GM18868 (cell line): ENCODE data around the gene ASXL1.
"Not testable (repeated sequence)": the region's sequence is repeated elsewhere in the genome, so short reads cannot be mapped to it uniquely, and the experiment has no call there.

Experiments used
- ATAC-seq: cut with Tn5 transposase; IDR thresholded peaks from one replicate; pipeline ENCODE4 v1.9.1; 2021; ENCODE audit warnings: mild to moderate bottlenecking, moderate library complexity; ENCODE audit not compliant: unreplicated experiment

ASXL1 gene

DNA sequence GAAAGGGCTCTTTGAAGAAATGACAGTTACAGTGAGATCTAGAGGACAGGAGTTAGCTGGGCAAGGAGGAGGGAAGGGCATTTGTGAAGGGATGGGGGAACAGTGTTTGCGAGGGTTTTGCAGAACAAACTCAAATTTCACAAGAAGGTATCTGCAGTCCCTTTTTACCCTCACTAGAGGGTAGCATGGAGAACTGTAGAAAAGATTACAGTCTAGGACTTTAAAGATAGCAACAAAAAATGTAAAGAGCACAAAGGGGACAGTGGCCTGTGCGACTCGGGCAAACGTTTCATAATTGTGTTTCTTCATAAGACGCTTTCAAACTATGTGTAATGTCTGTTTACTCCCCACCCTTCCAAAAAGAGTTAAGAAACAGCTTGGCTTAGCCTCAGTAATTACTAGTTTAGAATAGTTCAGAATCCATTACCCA lies 21.2 kb upstream of the ASXL1 start:
- no peak for ATAC-seq

DNA sequence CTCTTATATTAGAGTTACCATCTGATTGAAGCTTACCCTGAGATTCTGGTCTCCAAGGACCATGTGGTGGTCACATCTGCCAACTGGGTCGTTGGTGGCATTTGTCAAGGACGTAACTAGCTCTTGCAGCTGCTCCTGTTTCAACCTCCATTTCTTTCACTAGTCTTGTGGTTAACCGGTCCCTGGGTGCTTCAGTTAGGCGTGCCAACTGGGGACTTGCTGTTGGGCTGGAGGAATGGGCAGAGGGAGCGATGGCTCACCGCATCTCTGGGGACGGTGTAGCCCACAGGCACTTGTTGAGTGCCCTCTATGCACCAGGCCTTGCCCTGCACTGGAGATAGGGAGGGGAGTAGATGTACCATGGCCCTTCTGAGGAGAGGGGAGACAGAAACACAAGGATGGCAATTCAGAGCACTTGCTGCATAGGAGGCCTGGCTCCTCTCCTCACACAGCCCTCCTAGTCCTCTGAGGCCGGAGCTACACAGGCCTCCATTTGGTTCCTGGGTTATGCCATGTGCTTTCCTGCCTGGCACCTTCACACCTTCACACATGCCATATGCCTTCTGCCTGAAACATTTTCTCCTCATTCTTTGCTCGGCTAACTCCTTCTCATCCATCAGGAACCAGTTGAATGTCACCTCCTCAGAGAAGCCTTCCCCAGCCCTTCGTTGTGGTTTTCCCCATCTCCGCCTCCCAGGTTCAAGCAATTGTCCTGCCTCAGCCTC lies 20.0 kb upstream of the ASXL1 start:
- ATAC-seq, result no peak

DNA sequence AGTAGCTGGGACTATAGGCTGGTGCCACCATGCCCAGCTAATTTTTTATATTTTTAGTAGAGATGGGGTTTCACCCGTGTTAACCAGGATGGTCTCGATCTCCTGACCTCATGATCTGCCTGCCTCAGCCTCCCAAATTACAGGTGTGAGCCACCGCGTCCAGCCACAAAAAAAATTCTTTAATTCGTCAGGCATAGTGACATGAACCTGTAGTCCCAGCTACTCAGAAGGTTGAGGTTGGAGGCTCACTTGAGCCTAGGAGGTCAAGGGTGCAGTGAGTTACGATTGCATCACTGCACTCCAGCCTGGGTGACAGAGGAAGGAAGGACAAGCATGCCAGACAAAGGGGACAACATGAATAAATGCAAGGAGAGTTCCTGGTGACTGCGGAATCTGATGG lies 19.5 kb upstream of the ASXL1 start:
- no peak for ATAC-seq

DNA sequence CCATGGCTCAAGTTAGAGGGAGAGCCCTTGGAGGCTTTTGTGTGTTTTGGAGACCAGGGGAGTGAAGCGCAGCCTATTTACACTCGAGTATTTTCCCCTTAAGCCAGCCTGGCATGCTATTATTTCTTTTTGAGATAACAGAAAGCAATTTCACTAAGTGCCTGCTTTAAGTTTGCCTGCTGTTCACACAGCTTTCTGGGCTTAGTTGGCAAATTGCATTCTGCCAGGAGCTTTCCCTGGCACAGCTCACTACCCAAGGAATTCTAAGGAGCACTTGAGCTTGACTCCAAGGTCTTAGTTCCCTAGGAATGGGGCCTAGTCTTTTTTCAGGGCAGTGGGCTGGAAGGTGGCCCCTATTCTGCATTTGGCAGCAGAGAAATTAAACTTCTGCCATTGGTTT lies 19.0 kb upstream of the ASXL1 start:
- ATAC-seq, result no peak

DNA sequence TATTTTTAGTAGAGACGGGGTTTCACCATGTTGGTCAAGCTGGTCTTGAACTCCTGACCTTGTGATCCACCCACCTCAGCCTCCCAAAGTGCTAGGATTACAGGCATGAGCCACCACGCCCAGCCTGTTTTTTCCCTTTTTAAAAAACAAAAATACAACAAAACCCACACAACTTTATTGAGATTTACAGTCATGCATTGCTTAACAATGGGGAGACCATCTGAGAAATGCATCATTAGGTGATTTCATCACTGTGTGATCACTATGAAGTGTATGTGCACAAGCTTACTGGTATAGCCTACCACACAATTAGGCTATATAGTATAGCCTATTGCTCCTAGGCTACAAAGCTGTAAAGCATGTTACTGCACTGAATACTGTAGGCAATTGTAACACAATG lies 17.1 kb upstream of the ASXL1 start:
- not testable (repeated sequence) for ATAC-seq

DNA sequence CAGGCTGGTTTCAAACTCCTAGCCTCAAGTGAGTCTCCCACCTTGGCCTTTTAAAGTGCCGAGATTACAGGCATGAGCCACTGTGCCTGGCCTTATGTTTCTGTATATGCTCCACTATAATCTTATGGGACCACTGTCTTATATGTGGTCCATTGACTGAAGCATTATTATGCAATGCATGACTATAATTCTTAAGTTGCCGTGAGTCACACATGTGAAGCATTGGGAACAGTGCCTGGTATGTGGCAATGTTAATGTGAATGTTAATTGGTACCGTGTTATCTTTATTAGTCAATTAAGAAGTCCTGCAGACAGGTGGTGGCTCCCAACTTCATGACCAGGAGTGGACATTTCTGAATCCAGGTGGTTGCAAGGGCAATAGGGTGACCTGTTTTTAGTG lies 14.7 kb upstream of the ASXL1 start:
- ATAC-seq, result no peak

DNA sequence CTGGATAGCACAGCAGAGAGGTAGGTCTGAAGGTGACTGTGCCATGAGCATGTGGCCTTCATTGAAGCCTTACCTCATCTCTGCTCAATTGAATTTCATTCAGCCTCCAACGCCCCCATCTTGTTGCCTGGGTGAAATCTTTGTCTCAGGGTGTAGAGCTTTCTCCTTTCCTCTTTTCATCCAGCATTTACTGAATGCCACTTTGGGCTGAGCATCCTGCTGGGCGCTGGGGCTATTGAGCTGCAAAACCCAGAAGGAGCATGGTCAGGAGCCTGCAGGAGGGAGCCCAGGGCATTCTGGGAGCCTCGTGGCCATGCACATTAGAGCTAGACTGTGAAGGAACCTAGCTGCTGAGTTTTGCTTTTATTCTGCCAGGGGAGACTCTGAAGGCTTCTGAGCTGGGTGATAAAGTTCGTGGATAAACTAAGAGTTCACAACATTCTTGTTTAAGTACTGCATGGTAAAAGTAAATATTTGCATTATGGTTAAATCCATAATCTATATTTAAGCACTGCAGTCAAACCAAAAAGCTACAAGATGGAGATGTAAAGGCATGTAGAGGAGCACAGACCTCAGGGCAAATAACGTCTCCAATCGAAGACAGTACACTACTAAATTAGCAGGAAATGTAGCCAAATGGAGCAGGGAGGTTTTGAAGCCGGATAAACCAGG lies 13.2 kb upstream of the ASXL1 start:
- no peak for ATAC-seq

DNA sequence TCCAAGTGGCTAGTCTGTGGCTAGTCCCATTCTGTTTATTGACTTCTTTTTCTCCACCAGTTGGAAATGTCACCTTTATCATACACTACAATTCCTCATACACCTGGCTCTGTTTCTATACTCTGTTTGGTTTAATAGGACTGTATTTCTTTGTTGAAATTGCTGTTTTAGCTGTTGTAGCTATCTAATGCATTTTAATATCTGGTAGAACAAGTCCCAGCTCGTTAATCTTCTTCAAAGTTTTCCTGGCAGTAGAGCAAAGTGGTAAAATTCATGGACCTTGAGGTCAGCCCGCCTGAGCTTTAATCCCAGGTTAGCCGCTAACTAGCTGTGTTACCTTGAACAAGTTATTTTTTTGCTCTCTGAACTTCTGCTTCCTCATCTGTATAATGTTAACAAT lies 9.9 kb upstream of the ASXL1 start:
- ATAC-seq, result no peak

DNA sequence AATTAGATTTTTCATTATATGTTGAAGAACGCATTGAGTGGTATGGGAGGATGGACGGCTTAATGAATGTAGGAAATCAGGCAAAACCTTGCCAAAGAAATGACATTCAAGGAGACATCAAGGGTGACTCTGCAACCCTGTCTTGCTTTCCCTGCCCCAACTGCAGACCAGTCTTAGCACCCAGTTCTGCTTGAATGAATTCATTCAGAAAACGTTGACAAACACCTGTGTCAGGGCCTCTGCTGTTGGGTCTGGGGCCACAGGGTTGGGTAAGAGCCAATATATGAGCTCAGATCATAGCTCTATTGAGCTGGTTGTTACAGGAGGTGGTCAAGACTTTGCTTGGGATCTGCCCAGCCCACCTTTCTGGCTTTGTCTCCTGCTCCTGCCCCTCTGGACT lies 7.7 kb upstream of the ASXL1 start:
- ATAC-seq, result peak; percentile 35

DNA sequence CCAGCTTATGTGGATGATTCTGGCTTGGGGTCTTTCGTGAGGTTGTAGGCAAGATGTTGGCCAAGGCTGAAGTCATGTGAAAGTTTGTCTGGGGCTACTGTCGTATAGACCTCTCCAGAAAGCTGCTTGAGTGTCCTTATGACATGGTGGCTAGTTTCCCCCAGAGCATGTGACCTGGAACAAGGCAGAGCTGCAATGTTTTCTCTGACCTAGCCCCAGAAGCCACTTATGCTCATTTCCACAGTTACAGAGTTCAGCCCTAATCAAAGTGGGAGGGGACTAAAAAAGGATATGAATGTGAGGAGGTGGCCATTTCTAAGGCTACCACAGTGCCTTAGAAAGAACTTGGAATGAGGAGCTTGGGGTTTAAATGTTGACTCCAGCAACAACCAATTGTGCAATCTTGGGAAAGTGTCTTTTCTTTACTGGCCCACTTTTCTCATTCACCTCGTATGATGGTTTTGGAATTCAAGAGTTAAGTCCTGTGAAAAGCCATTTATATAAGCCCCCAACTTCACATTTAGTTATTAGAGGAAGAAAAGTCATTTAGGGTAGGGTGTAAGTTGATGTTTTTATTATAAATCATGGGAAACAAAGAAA lies 5.9 kb upstream of the ASXL1 start:
- no peak for ATAC-seq

DNA sequence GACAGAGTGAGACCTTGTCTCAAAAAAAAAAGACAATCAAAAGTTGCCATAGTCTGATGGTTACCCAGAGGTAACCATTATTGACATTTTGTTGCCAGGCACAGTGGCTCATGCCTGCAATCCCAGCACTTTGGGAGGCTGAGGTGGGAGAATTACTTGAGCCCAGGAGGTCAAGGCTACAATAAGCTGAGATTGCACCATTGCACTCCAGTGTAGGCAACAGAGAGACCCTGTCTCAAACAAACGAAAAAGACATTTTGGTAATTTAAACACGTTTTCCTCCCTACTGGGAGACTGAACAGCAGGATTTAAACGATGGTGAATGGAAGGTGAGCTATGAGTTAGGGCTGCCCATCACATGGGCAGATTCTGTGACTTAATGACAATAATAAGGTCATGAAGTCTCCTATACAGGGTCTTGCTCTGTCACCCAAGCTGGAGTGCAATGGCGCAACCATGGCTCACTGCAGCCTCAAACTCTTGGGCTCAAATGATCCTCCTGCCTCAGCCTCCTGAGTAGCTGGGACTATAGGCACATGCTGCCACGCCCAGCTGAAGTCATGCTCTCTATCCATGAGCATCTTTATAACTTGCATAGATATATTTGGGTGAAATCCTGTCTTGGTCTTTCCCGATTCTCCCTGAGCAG lies 4.2 kb upstream of the ASXL1 start:
- no peak for ATAC-seq

DNA sequence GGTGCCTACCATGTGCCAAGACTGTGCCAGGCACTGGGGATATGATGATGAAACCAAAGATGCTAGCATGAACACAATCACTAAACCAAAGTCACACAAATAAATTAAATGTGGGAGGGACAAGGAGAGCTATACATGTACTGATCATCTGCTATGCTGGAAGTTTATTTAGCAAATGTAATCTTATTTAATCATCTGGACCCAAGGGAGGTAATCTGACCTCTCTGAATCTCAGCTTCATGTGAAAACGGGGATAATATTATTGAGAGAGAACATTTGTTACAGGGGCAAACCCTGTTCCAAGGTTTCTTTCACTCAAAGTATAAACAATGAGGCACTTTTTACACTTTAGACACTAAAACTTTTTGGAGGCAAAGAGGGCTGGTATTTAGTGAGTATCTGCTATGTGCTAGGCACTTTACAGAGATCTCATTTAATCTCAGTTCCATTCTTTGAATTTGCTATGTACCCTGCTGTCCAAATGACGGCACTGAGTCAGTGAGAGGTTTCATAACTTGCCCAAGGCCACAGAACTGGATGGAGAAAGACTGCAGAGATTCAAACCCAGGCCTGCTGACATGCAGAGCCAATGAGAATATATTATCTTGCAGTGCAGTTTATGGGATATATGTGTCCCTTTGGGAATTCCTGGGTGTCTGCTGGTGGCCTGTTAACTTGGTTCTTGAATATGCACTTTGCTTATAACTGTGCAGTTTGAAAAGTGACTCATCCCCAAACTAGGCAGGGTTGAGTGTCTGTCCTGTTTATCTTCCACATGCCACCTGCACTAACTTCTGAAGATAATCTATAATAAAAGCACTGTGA lies 3.3 kb upstream of the ASXL1 start:
- ATAC-seq, result peak; percentile 26

DNA sequence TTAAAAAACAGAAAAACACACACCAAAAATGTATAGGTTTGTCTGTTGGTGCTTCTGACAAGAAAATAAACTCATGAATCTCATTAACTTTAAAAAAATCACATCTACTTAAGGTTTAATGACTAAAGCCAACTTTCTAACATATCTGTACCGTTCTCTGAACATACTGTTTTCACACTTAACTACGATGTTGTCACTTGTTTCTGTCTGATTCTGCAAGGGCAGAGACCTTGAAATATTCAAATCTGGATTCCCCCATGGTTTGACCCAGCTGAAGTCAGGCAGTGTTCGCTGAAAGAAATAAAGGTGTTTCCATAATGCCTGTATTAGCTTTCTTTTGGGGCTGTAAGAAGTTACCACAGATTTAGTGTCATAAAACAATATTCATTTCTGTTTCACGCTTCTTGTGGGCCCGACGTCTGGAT lies 2.7 kb upstream of the ASXL1 start:
- peak; percentile 35 for ATAC-seq

DNA sequence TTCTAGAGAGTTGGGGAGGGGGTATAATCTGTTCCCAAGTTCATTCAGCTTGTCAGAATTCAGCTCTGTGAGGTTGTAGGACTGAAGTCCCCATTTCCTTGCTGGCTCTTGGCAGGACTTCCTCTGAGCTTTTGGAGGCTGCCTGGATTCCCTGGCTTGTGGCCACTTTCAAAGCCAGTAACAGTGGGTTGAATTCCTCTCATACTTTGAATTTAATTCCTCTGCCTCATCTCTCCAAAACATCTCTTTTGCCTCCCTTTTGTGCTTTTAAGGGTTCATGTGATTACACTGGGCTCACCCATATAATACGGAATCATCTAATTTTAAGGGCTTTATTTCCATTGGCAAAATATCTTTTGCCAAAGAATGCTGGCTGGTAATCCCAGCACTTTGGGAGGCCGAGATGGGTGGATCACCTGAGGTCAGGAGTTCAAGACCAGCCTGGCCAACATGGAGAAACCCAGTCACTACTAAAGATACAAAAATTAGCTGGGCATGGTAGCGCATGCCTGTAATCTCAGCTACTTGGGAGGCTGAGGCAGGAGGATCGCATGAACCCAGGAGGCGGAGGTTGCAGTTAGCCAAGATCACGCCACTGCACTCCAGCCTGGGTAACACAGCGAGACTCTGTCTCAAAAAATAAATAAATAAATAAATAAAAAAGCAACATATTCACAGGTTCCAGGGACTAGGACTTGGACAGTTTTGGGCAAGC lies 2.1 kb upstream of the ASXL1 start:
- not testable (repeated sequence) for ATAC-seq

DNA sequence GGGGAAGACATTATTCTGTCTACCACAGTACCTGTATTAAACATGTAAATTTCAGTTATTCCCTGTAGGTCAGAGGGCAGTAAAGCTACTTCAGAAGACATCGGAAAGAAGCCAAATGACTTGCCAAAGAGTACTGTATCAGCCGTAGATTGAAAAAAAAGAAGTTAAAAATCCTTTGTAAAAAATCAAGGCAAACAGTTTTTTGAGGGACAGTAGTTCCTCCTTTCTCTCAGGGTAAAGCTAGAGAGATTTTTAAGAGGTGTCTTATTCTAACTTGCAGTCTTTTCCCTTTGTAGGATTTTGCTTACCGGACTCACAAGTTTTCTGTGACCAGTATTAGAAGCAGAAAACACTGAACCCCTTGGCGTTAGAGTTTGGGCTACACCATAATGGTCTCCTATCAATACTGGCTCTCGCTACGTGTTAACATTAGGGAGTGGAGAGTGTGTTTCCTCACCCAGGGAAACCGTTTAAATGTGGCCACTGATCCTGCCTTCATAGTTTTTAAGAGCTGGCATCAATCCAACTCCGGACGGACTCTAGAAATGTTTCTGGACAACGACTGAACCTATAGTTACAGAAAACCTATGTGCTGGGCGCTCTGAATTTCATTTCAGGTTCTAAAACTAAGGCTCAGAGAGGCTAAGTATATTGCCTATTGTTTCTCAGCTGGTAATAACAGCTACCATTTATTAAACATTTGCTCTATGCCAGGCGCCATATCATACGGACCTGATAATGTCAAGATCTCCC lies 1.3 kb upstream of the ASXL1 start:
- ATAC-seq, result no peak

DNA sequence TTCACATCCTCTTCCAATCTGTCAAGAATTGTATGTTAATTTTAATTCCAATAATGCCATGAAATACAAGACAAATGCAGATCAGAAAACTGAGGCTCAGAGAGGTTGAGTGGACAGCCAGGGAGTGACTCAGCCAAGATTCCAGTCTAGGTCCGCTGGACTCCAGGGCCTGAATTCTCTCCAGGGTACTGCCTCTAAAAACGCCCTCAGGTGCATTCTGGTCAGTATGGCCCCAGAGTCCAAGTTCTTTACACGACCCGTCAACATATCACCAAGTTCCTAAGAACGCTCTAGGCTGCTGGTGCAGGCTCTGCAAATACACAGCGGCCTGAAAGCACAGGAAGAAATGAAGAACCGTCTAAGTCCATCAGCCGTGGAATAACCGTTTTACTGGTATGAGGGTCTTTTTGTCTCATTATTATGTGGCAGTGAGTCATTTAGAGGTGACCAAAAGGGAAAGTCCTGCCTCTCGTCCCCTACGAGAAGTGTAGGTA lies 709 bp upstream of the ASXL1 start:
- ATAC-seq, result no peak

DNA sequence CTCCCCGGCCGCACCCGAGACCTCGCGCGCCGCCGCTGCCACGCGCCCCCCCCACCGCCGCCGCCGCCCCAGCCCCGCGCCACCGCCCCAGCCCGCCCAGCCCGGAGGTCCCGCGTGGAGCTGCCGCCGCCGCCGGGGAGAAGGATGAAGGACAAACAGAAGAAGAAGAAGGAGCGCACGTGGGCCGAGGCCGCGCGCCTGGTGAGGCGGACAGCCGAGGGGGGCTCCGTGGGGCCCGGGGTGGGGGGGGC lies 426 bp downstream of the ASXL1 start:
- no peak for ATAC-seq

DNA sequence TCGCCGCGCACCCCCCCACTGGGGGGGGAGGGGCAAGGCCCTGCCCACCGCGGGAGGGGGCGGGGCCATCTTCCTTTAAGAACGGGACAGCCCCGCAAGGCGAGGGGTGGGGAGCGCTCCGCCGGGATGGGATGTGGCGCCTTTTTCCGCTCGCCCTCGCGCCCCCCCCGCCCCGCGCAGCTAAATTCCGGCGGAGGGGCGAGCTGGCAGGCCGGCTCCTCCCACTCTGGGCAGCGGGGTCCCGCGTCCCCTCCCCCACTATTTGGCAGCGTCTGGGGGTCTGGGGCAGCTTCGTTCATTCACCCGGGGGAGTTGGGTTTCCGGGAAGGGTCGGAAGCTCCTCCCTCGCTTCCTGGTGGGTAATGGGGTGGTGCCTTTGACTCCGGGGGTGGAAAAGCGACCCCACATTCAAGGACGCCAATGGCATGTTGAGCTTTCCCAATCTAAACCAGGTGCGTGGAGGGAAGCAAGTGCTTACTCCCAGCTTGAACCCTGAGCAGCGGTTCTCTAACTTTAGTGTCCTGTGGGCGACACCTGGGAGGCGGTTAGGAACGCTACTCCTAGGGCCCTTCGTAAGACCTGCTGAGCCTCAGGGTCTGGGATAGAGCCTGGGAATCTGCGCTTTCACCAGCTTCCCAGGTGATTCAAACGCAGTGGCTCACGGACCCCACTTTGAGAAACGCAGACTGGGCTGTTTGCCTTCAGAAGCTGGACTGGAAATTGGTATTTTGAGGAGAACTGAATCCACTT lies 927 bp downstream of the ASXL1 start:
- no peak for ATAC-seq
